Urothelium cell line (cell line): ENCODE data around the gene SHC3.

Experiments
- DNase-seq: peaks from one replicate; pipeline ENCODE4 v3.0.0; 2011; ENCODE audit warnings: low spot score, mixed read lengths
- FAIRE-seq: peaks from 2 replicates; lab custom pipeline; 2011; peaks lifted over from hg19 to GRCh38; lab: Jason Lieb, UNC

The SHC3 gene

DNA sequence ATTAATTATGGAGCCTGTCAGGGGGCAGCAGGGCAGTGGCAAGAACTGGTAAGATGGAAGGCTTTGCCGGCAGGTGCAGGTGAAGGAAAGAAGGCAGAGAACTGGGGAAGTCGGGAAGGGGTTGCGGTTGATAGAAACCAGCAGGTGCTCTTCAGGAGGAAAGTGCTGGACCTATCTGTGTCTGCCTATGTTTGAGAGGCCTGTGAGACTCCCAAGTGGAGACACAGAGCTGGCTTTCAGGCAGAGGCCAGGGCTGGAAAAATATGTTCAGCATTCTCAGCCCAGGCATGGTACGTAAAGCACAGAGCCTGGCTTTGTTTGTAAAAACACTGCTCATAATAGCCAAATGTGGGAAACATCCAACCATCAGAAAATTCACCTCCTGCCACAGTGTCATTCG lies 117.8 kb downstream of the SHC3 start:
- DNase-seq (no peak), FAIRE-seq (no peak)

- FAIRE-seq, result peak; percentile 32
- DNase-seq, result no peak
These were observed 118.6 kb downstream of the SHC3 start for GRCh38 chr9:89059925-89060506.

DNA sequence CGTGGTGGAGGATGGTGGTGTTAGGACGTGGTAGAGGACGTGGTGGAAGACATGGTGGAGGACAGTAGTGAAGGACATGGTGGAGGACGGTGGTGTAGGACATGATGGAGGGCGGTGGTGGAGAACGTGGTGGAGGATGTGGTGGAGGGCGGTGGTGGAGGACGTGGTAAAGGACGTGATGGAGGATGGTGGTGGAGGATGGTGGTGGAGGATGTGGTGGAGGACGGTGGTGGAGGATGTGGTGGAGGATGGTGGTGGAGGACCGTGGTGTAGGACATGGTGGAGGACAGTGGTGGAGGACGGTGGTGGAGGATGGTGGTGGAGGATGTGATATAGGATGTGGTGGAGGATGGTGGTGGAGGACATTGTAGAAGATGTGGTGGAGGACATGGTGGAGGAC lies 119.7 kb downstream of the SHC3 start:
- FAIRE-seq, result no peak
- no peak for DNase-seq

DNA sequence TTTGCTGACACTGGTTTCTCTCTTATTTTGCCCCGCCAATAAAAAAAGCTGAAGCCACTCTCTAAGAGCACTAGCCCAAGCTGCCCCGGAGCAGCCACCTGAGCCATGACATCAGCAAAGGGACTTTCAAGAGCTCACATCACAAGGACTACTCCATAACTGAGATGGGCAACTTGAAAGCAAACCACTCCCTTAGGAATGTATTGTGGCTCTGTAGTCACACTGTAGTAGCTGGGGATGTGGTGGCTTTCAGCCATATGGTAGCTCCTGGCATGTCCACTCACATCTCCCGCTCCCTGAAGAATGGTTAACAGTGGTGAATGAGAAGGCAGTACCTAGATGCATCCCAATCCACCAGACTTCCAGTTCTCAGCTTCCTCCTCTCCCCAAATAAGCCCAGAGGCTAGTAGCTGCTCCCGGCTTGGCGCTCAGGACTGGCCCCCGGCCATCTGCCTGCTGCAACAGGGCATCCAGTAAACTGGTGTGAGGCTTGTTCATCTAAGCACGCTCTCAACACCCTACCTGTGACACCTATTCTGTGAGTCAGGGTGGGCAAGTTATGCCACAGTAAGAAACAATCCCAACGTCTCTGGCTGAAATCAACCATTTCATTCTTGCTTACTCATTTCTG lies 123.6 kb downstream of the SHC3 start:
- no peak for DNase-seq
- FAIRE-seq, result no peak

- DNase-seq (no peak), FAIRE-seq (no peak)
These were observed 125.3 kb downstream of the SHC3 start for GRCh38 chr9:89053301-89053700.

DNA sequence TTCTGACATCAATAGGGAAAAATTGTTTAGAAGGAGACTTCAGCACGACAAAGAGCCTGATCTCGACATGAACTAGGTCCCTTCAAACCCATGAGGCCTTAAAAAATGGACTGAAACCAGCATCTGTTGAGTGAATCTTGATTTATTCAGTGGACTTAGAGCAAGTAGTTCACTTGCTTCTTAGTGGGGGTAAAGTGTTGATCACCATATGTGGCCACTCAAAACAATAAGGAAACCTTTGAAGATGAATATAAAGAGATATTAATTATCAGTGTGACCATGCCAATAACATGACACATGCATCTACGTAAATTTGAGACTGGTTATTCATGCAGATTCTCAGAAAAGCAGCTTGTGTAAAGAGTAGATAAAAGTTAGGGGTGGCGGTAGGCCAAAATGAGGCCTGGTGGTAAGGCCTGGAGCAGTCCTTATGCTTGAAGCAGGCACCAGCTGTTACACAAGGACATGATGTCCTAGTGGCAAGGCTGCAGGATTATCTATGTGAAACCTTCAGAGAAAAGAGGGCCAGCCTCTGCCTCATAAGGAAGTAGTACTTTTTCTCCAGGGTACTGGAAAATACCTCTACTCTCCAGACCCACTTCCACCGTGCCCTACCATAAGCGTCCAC lies 126.0 kb downstream of the SHC3 start:
- no peak for DNase-seq
- FAIRE-seq, result no peak

DNA sequence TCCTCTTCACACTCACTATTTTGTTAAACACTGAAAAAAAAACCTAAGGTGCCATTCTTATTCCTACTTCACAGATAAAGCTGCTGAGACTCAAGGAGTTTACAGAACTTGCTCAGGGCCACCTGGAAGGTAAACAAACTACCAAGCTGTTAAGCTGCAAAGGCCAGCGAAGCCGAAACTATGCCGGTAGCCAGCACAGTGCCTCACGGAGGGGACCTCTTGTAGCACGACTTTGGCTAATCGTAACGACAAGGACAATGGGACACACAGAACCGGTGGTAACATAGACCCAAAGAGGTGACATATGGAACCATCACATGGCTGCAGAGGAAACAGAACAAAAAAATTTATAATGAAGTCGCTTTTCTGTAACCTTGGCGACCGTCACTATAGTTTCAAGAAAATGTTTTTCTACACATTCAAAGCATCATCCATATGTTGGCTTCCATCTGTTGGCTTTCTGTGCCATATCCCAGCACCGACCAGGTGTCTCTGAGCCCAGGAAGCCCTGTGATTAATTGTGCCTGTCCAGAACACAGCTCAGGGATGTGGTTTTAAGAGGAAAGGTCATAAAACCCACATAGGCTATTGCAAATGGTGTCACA lies 127.1 kb downstream of the SHC3 start:
- FAIRE-seq (no peak), DNase-seq (no peak)

GRCh38 chr9:89049646-89050045 lies 129.0 kb downstream of the SHC3 start:
- FAIRE-seq, result no peak
- DNase-seq, result no peak

DNA sequence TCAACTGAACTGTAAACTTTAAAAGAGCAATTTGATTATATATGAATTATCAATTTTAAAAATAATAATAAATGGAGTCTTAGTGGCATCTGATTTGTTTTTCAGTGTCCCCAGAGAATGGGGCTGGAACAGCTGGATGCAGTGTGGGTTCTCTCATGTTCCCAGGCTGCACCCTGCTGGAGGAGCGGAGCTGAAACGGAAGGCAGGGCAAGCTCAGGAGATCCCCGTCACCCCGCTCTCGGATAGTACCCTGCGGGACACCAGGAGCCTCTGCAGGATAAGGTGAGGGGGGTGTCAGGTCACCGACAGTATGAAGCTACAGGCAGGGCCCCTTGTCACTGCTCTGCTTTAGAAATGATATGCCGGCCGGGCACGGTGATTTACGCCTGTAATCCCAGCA lies 130.0 kb downstream of the SHC3 start:
- FAIRE-seq (no peak), DNase-seq (no peak)

DNA sequence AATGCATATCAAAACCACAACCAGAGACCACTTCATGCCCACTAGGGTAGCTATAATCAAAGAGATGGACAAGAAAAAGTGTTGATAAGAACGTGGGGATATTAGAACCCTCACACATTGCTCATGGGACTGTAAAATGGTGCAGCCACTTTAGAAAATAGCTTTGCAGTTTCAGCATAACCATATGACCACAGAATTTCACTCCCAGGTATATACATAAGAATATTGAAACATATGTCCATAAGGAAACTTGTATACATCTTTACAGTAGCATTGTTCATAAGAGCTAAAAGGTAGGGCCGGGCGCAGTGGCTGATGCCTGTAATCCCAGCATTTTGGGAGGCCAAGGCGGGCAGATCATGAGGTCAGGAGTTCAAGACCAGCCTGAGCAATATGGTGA lies 131.0 kb downstream of the SHC3 start:
- DNase-seq, result no peak
- FAIRE-seq, result no peak

DNA sequence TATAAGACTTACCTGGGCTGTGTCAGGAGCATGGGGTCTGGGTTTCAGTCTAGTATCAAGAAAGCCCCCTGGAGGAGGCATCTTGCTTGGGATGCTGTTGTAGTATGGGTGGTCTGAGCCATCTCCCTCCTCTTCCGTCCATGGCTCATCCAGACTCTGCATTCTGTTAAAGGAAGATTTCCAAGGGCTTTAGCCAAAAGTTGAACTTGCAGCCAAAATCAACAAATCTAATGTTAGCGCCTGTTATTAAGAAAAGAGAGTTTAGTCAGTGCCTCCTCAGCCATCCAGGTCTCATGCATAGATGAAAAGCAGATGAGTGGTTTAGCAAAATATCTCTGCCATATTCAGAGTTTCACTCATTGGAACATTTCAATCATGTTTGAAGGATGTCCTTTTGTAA lies 131.8 kb downstream of the SHC3 start:
- FAIRE-seq, result no peak
- DNase-seq, result no peak

DNA sequence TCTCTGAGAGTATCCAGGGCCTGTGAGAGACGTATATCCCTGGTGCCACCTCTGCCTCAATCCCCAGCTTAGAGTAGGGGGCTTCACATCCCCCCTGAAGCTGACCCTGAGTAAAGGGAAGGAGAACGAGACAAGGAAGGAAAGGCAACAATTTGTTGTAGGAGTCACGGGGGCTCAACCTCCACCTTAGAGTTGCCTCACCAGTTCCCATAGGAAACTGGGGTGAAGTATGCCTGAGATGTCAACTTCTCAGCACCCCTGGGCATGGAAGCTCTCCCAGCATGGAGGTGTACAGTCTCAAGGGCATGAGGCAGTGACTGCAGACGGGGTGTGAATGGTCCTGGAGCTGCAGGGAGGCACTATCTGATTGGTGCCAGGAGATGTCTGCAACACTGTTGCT lies 133.7 kb downstream of the SHC3 start:
- DNase-seq (no peak), FAIRE-seq (no peak)

- FAIRE-seq (no peak), DNase-seq (no peak)
These were observed 134.5 kb downstream of the SHC3 start for GRCh38 chr9:89044104-89044503.

DNA sequence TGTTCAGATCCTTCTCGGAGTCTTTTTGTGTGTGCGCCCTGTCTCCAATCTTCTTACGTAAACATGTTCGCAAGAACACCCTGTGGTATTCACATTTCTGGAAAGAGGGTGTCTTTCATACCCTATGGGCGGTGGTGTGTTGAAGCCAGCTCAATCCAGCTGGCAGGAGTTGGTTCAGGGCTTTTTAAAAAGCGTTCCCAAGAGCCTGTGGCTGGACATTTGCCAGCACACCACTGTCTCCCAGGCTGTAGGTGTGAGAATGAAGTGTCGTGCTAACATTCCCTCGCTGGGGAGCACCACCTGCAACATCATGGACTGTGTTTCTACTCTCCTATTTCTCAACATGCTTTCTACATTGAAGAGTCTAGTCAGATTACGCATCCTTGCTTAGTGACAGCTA lies 135.6 kb downstream of the SHC3 start:
- FAIRE-seq (no peak), DNase-seq (no peak)

DNA sequence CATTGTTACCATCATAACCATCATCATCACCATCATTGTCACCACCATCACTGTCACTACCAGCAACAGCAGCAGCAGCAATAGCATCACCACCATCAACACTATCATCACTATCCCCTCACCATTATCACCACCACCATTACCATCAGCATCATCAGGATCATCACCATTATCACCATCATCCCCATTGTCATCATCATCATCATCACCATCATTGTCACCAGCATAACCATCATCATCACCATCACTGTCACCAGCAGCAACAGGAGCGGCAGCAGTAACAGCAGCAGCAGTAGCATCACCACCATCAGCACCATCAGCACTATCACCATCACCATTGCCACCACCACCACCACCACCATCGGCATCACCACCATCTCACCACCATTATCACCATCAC lies 139.0 kb downstream of the SHC3 start:
- FAIRE-seq, result no peak

GRCh38 chr9:89039104-89039465 lies 139.5 kb downstream of the SHC3 start:
- FAIRE-seq (no peak), DNase-seq (no peak)

More for the DNA sequence above, 139.0 kb downstream of the SHC3 start:
- no peak for DNase-seq

- DNase-seq, result peak; percentile 41
These were observed 140.1 kb downstream of the SHC3 start for GRCh38 chr9:89038382-89039103.

DNA sequence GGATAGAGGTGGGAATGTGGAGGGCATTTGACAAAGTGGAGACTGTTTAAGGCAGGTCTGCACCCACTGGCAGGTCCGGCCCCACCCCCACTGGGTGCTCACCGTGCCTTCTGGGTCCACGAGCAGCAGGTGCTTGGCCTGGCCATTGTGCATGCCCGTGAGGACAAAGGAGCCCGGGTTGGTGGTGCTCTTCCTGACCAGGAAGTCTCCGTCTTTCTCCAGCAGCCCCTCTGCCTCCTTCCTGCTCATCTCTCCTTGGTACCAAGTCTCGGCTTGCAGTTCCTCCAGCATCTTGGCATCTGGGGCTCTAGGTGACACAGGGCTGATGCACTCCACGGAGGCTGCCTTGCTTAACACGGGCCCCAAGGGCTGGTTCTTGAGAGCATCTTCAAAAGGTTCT lies 140.7 kb downstream of the SHC3 start:
- DNase-seq, result no peak
- no peak for FAIRE-seq

More at GRCh38 chr9:89038382-89039103, 140.1 kb downstream of the SHC3 start:
- FAIRE-seq, result no peak

- DNase-seq (no peak), FAIRE-seq (no peak)
These were observed 141.3 kb downstream of the SHC3 start for GRCh38 chr9:89037346-89037745.

GRCh38 chr9:89036891-89037290 lies 141.7 kb downstream of the SHC3 start:
- FAIRE-seq (no peak), DNase-seq (no peak)

- DNase-seq (no peak), FAIRE-seq (no peak)
These were observed 142.2 kb downstream of the SHC3 start for GRCh38 chr9:89036383-89036782.

- no peak for FAIRE-seq
These were observed 146.0 kb downstream of the SHC3 start for GRCh38 chr9:89032661-89033060.

More at GRCh38 chr9:89032661-89033060, 146.0 kb downstream of the SHC3 start:
- DNase-seq, result no peak
